Measurements from ENCODE around the gene MME.

The MME gene

GRCh38 chr3:155064920-155065319 is 15.2 kb upstream of the MME start:
- no peaks in the 10 kb centered on the region for H3K27me3 ChIP-seq (ENCODE audit: control insufficient read depth in 1 of 2, insufficient read depth in 2 of 2, low read length in 2 of 2)
- no peak overlapping the region for H3K4me3 ChIP-seq (ENCODE audit: low read depth in 1 of 2, low read length in 2 of 2)
- H3K4me1 ChIP-seq (ENCODE audit: insufficient read depth, low read length) = no peaks in the 10 kb centered on the region
- H3K9me3 ChIP-seq (ENCODE audit: low read length) = no peaks in the 10 kb centered on the region
- no peak overlapping the region for H3K27ac ChIP-seq (ENCODE audit: low read depth, low read length)
- no peak overlapping the region for H3K9ac ChIP-seq (ENCODE audit: low read length)
- no peaks in the 10 kb centered on the region for H3K36me3 ChIP-seq (ENCODE audit: insufficient read depth, low read length)

GRCh38 chr3:155065537-155065936 is 14.6 kb upstream of the MME start:
- no peaks in the 10 kb centered on the region for H3K4me1 ChIP-seq (ENCODE audit: insufficient read depth, low read length)
- H3K27ac ChIP-seq (ENCODE audit: low read depth, low read length) = no peak overlapping the region
- no peak overlapping the region for H3K4me3 ChIP-seq (ENCODE audit: low read depth in 1 of 2, low read length in 2 of 2)
- H3K27me3 ChIP-seq (ENCODE audit: control insufficient read depth in 1 of 2, insufficient read depth in 2 of 2, low read length in 2 of 2) = no peaks in the 10 kb centered on the region
- no peaks in the 10 kb centered on the region for H3K9me3 ChIP-seq (ENCODE audit: low read length)
- no peak overlapping the region for H3K9ac ChIP-seq (ENCODE audit: low read length)
- H3K36me3 ChIP-seq (ENCODE audit: insufficient read depth, low read length) = no peaks in the 10 kb centered on the region

DNA sequence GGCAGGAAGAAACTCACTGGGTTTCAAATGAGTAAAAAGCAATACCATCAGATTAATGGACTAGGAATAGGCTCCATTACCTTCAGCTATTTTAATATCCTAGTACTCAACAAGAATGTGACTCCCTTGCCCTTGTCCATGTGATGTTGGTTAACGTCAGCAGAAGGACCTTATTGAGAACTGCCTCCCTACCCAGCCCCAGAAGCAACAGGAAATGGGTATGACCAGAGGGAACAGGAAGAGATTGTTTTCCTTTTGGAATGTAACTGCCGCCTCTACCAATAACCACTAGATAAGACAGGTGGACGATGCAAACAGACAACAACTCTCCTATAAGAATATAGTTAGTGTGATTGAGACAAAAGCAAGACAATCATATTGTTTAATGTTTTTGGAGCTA is 10.4 kb upstream of the MME start:
- Histone ChIP-seq H3K27me3 (ENCODE audit: control insufficient read depth in 1 of 2, insufficient read depth in 2 of 2, low read length in 2 of 2) (no peaks in the 10 kb centered on the region), H3K27ac (ENCODE audit: low read depth, low read length) (no peak overlapping the region), H3K4me1 (ENCODE audit: insufficient read depth, low read length) (no peaks in the 10 kb centered on the region), H3K36me3 (ENCODE audit: insufficient read depth, low read length) (no peaks in the 10 kb centered on the region), H3K9me3 (ENCODE audit: low read length) (no peaks in the 10 kb centered on the region), H3K9ac (ENCODE audit: low read length) (no peak overlapping the region), H3K4me3 (ENCODE audit: low read depth in 1 of 2, low read length in 2 of 2) (no peak overlapping the region)

GRCh38 chr3:155070316-155070715 is 9.8 kb upstream of the MME start:
- H3K9me3 ChIP-seq (ENCODE audit: low read length) = no peaks in the 10 kb centered on the region
- H3K4me1 ChIP-seq (ENCODE audit: insufficient read depth, low read length) = no peaks in the 10 kb centered on the region
- no peak overlapping the region for H3K9ac ChIP-seq (ENCODE audit: low read length)
- H3K27me3 ChIP-seq (ENCODE audit: control insufficient read depth in 1 of 2, insufficient read depth in 2 of 2, low read length in 2 of 2) = no peaks in the 10 kb centered on the region
- H3K4me3 ChIP-seq (ENCODE audit: low read depth in 1 of 2, low read length in 2 of 2) = no peak overlapping the region
- H3K36me3 ChIP-seq (ENCODE audit: insufficient read depth, low read length) = no peaks in the 10 kb centered on the region
- no peak overlapping the region for H3K27ac ChIP-seq (ENCODE audit: low read depth, low read length)

- Histone ChIP-seq H3K9me3 (ENCODE audit: low read length) (no peaks in the 10 kb centered on the region), H3K27ac (ENCODE audit: low read depth, low read length) (no peak overlapping the region), H3K4me1 (ENCODE audit: insufficient read depth, low read length) (no peaks in the 10 kb centered on the region)
These were observed 9.2 kb upstream of the MME start for GRCh38 chr3:155070932-155071387.

GRCh38 chr3:155075200-155075599 is 4.9 kb upstream of the MME start:
- peaks cover 4% of the 10 kb centered on the region for H3K4me1 ChIP-seq (ENCODE audit: insufficient read depth, low read length)
- no peak overlapping the region for H3K4me3 ChIP-seq (ENCODE audit: low read depth in 1 of 2, low read length in 2 of 2)
- no peak overlapping the region for H3K27ac ChIP-seq (ENCODE audit: low read depth, low read length)
- H3K9me3 ChIP-seq (ENCODE audit: low read length) = no peaks in the 10 kb centered on the region
- H3K27me3 ChIP-seq (ENCODE audit: control insufficient read depth in 1 of 2, insufficient read depth in 2 of 2, low read length in 2 of 2) = peaks cover 5 to 19% of the 10 kb centered on the region in 2 donors
- H3K9ac ChIP-seq (ENCODE audit: low read length) = no peak overlapping the region
- no peaks in the 10 kb centered on the region for H3K36me3 ChIP-seq (ENCODE audit: insufficient read depth, low read length)

More at GRCh38 chr3:155070932-155071387, 9.2 kb upstream of the MME start:
- Histone ChIP-seq H3K4me3 (ENCODE audit: low read depth in 1 of 2, low read length in 2 of 2) (no peak overlapping the region), H3K27me3 (ENCODE audit: control insufficient read depth in 1 of 2, insufficient read depth in 2 of 2, low read length in 2 of 2) (no peaks in the 10 kb centered on the region), H3K36me3 (ENCODE audit: insufficient read depth, low read length) (no peaks in the 10 kb centered on the region), H3K9ac (ENCODE audit: low read length) (no peak overlapping the region)

DNA sequence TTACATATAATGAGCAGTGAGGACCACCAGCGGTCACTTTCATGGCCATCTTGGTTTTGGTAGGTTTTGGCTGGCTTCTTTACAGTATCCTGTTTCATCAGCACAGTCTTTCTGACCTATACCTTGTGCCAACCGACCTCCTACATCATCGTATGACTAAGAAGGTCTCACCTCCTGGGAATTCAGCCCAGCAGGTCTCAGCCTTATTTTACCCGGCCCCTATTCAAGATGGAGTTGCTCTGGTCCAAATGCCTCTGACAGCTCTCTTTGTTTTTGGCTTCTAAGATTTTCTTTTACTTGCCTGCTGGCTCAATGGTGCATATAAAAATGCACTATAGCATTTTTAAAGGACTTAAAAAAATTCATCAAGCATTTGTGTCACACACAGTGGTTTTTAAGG is 3.2 kb upstream of the MME start:
- Histone ChIP-seq H3K4me1 (ENCODE audit: insufficient read depth, low read length) (peaks cover 4% of the 10 kb centered on the region), H3K27ac (ENCODE audit: low read depth, low read length) (no peak overlapping the region), H3K27me3 (ENCODE audit: control insufficient read depth in 1 of 2, insufficient read depth in 2 of 2, low read length in 2 of 2) (peaks cover 6 to 28% of the 10 kb centered on the region in 2 donors), H3K4me3 (ENCODE audit: low read depth in 1 of 2, low read length in 2 of 2) (no peak overlapping the region), H3K9ac (ENCODE audit: low read length) (no peak overlapping the region), H3K9me3 (ENCODE audit: low read length) (no peaks in the 10 kb centered on the region), H3K36me3 (ENCODE audit: insufficient read depth, low read length) (no peaks in the 10 kb centered on the region)

- Histone ChIP-seq H3K4me1 (ENCODE audit: insufficient read depth, low read length) (peaks cover 4% of the 10 kb centered on the region), H3K36me3 (ENCODE audit: insufficient read depth, low read length) (no peaks in the 10 kb centered on the region), H3K9me3 (ENCODE audit: low read length) (no peaks in the 10 kb centered on the region), H3K27ac (ENCODE audit: low read depth, low read length) (no peak overlapping the region), H3K27me3 (ENCODE audit: control insufficient read depth in 1 of 2, insufficient read depth in 2 of 2, low read length in 2 of 2) (peaks cover 6 to 28% of the 10 kb centered on the region in 2 donors), H3K4me3 (ENCODE audit: low read depth in 1 of 2, low read length in 2 of 2) (peak overlapping the region; percentile 47), H3K9ac (ENCODE audit: low read length) (no peak overlapping the region)
These were observed 1.2 kb upstream of the MME start for GRCh38 chr3:155078711-155079467.

DNA sequence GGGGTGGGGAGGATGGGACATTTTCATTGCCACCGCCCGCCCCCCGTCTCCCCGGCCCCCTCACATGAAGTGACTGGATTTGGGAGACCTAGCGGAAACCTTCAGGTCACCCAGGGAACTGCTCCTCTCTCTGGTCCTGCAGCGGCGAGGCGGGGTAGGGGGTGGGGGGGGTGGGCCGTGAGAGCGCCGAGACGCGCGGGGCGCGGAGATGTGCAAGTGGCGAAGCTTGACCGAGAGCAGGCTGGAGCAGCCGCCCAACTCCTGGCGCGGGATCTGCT is 712 bp upstream of the MME start:
- no peaks in the 10 kb centered on the region for H3K36me3 ChIP-seq (ENCODE audit: insufficient read depth, low read length)
- peaks cover 6 to 28% of the 10 kb centered on the region in 2 donors for H3K27me3 ChIP-seq (ENCODE audit: control insufficient read depth in 1 of 2, insufficient read depth in 2 of 2, low read length in 2 of 2)
- H3K4me1 ChIP-seq (ENCODE audit: insufficient read depth, low read length) = peaks cover 4% of the 10 kb centered on the region
- peak overlapping the region; percentile 41 to 47 for H3K4me3 ChIP-seq (ENCODE audit: low read depth in 1 of 2, low read length in 2 of 2)
- H3K9me3 ChIP-seq (ENCODE audit: low read length) = no peaks in the 10 kb centered on the region
- H3K9ac ChIP-seq (ENCODE audit: low read length) = no peak overlapping the region
- no peak overlapping the region for H3K27ac ChIP-seq (ENCODE audit: low read depth, low read length)

GRCh38 chr3:155080692-155081091 is 573 bp downstream of the MME start:
- peaks cover 6 to 28% of the 10 kb centered on the region in 2 donors for H3K27me3 ChIP-seq (ENCODE audit: control insufficient read depth in 1 of 2, insufficient read depth in 2 of 2, low read length in 2 of 2)
- H3K27ac ChIP-seq (ENCODE audit: low read depth, low read length) = no peak overlapping the region
- no peaks in the 10 kb centered on the region for H3K9me3 ChIP-seq (ENCODE audit: low read length)
- H3K4me3 ChIP-seq (ENCODE audit: low read depth in 1 of 2, low read length in 2 of 2) = no peak overlapping the region
- peaks cover 4% of the 10 kb centered on the region for H3K4me1 ChIP-seq (ENCODE audit: insufficient read depth, low read length)
- no peaks in the 10 kb centered on the region for H3K36me3 ChIP-seq (ENCODE audit: insufficient read depth, low read length)
- H3K9ac ChIP-seq (ENCODE audit: low read length) = no peak overlapping the region

GRCh38 chr3:155083313-155083905 is 3.3 kb downstream of the MME start:
- peaks cover 6 to 22% of the 10 kb centered on the region in 2 donors for H3K27me3 ChIP-seq (ENCODE audit: control insufficient read depth in 1 of 2, insufficient read depth in 2 of 2, low read length in 2 of 2)
- no peak overlapping the region for H3K4me3 ChIP-seq (ENCODE audit: low read depth in 1 of 2, low read length in 2 of 2)
- no peak overlapping the region for H3K27ac ChIP-seq (ENCODE audit: low read depth, low read length)

GRCh38 chr3:155084567-155084966 is 4.4 kb downstream of the MME start:
- Histone ChIP-seq H3K27ac (ENCODE audit: low read depth, low read length) (no peak overlapping the region), H3K4me1 (ENCODE audit: insufficient read depth, low read length) (no peaks in the 10 kb centered on the region), H3K4me3 (ENCODE audit: low read depth in 1 of 2, low read length in 2 of 2) (no peak overlapping the region), H3K36me3 (ENCODE audit: insufficient read depth, low read length) (no peaks in the 10 kb centered on the region), H3K9ac (ENCODE audit: low read length) (no peak overlapping the region), H3K27me3 (ENCODE audit: control insufficient read depth in 1 of 2, insufficient read depth in 2 of 2, low read length in 2 of 2) (peaks cover 6 to 15% of the 10 kb centered on the region in 2 donors), H3K9me3 (ENCODE audit: low read length) (no peaks in the 10 kb centered on the region)

More at GRCh38 chr3:155083313-155083905, 3.3 kb downstream of the MME start:
- no peaks in the 10 kb centered on the region for H3K9me3 ChIP-seq (ENCODE audit: low read length)
- H3K4me1 ChIP-seq (ENCODE audit: insufficient read depth, low read length) = peaks cover 4% of the 10 kb centered on the region
- H3K9ac ChIP-seq (ENCODE audit: low read length) = no peak overlapping the region
- no peaks in the 10 kb centered on the region for H3K36me3 ChIP-seq (ENCODE audit: insufficient read depth, low read length)

Data from muscle layer of colon (tissue), 2 donors.